Keratinocyte (primary cell): ENCODE data around the gene GP1BB.

ENCODE experiments used
- EZH2 ChIP-seq: IDR thresholded peaks from one replicate; pipeline ENCODE4 v1.6.1; 2012; ENCODE audit warnings: inconsistent platforms, mild to moderate bottlenecking, low read length, moderate library complexity
- TF ChIP-seq, protein P1 (sequence below), 3 experiments: IDR thresholded peaks in 1 of 3; conservative IDR thresholded peaks in 1 of 3; optimal IDR thresholded peaks in 1 of 3; 2 replicates in 2 of 3; 3 replicates in 1 of 3; pipeline versions ENCODE3 to v1.5.1; 2011; ENCODE audit warnings: low read length in 3 of 3, mild to moderate bottlenecking in 3 of 3, moderate library complexity in 2 of 3, control low read depth in 1 of 3, inconsistent platforms in 1 of 3; ENCODE audit not compliant: insufficient read depth in 2 of 3; ENCODE audit errors: extremely low read depth in 1 of 3

DNA sequence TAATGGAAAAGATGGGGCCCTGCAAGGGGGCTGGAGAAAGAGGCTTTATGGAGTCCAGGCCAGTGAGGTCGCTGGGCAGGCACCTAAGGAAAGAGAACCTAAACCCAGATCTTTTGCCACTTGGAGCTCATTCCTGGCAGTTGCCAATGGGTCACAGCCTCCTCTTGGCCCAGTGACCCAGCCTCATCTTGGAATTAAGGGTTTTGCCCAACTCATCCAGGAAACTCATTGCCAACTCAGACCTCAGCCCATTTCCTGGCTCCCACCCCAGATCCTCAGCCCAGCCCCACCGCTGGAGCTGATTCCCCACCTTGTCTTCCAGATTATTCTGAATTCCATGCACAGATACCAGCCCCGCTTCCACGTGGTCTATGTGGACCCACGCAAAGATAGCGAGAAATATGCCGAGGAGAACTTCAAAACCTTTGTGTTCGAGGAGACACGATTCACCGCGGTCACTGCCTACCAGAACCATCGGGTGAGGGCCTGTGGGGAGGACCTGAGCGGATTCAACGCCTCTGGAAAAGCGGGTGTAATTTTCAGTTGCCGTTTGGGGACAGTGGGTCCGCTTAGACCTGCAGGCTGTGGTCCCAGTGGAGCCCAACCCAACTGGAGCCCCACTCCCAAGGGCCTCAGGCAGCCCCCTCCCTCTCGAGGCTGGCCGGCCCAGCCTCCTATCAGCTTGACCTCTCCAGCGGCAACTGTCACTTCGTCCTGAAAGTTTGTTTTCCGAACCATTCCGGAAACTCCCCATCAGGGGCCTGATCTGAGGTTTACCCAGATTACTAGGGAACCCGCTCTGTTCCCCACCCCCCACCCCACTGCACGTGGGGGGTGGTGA lies 41.5 kb downstream of the GP1BB start:
- TF ChIP-seq, protein P1, sequence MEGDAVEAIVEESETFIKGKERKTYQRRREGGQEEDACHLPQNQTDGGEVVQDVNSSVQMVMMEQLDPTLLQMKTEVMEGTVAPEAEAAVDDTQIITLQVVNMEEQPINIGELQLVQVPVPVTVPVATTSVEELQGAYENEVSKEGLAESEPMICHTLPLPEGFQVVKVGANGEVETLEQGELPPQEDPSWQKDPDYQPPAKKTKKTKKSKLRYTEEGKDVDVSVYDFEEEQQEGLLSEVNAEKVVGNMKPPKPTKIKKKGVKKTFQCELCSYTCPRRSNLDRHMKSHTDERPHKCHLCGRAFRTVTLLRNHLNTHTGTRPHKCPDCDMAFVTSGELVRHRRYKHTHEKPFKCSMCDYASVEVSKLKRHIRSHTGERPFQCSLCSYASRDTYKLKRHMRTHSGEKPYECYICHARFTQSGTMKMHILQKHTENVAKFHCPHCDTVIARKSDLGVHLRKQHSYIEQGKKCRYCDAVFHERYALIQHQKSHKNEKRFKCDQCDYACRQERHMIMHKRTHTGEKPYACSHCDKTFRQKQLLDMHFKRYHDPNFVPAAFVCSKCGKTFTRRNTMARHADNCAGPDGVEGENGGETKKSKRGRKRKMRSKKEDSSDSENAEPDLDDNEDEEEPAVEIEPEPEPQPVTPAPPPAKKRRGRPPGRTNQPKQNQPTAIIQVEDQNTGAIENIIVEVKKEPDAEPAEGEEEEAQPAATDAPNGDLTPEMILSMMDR (optimal IDR thresholded peaks at IDR 0.05 in 1 of 3, IDR thresholded peaks at IDR 0.05 in 1 of 3, conservative IDR thresholded peaks at IDR 0.05 in 1 of 3; ENCODE audit: extremely low read depth in 1 of 3, insufficient read depth in 2 of 3, low read length in 3 of 3): no peak
- TF ChIP-seq EZH2: no peak
